Prostate gland (tissue), 2 donors: ENCODE measurements around the gene OR6V1. TPM values are rescaled to one million over a fixed set of nuclear protein-coding genes. Genes with fewer than 3 reads are reported as not detected.

Source experiments
- DNase-seq: peaks from one replicate; pipeline ENCODE4 v3.0.0-alpha.2; 2019; ENCODE audit warnings: low spot score
- H3K27ac ChIP-seq, 2 donors: fragments of 200-600 bp; sonication (generic); 2 replicates each; pipeline ENCODE4 v1.5.1; 2017 to 2019
- H3K27me3 ChIP-seq: fragments of 200-600 bp; sonication (generic); replicated peaks from 2 replicates; pipeline ENCODE4 v1.5.1; 2019; ENCODE audit not compliant: insufficient read depth
- H3K36me3 ChIP-seq, 2 donors: fragments of 200-600 bp; sonication (generic); 1 replicate in 1 of 2; 2 replicates in 1 of 2; pipeline versions ENCODE4 v1.5.1 to v1.8.1; 2017 to 2019
- H3K4me1 ChIP-seq: fragments of 200-600 bp; sonication (generic); replicated peaks from 2 replicates; pipeline ENCODE4 v1.5.1; 2019
- H3K4me3 ChIP-seq, 2 donors: fragments of 200-600 bp; sonication (generic); 2 replicates each; pipeline ENCODE4 v1.5.1; 2017 to 2019
- H3K9me3 ChIP-seq: fragments of 200-600 bp; sonication (generic); 2 replicates; pipeline ENCODE4 v1.5.1; 2017
- CTCF ChIP-seq, 4 experiments: fragments of 200-600 bp in 2 of 4; fragments of 450-650 bp in 2 of 4; sonication (generic) in 2 of 4; IDR thresholded peaks; 1 replicate in 3 of 4; 2 replicates in 1 of 4; pipeline ENCODE4 v1.5.1; 2016 to 2019; ENCODE audit warnings: antibody characterized with exemption in 4 of 4, mild to moderate bottlenecking in 2 of 4, moderate library complexity in 2 of 4
- POLR2A ChIP-seq: fragments of 450-650 bp; IDR thresholded peaks from one replicate; pipeline ENCODE4 v1.6.1; 2016; ENCODE audit warnings: antibody characterized with exemption, mild to moderate bottlenecking
- POLR2AphosphoS5 ChIP-seq: sonication (generic); formaldehyde crosslinking; IDR thresholded peaks from one replicate; pipeline ENCODE4 v1.6.1; 2017; ENCODE audit warnings: antibody characterized with exemption
- WGBS: methylation state at CpG from one replicate; pipeline ENCODE4 v1.1.5; 2018; 5-methylcytosine and 5-hydroxymethylcytosine counted together
- intact Hi-C: fragments of 100-400 bp; cut with DNase I; formaldehyde crosslinking; loops from one replicate; pipeline ENCODE4 v1.14.2; 2022
- total RNA-seq, 2 donors: library from RNA; depleted of rRNA; stranded (reverse); fragments of >200 nt; gene quantifications; one replicate each; pipeline ENCODE4 v1.1.0, GENCODE V29; 2016

OR6V1 gene
- total RNA-seq, 2 donors from 2014 or later = not detected

DNA sequence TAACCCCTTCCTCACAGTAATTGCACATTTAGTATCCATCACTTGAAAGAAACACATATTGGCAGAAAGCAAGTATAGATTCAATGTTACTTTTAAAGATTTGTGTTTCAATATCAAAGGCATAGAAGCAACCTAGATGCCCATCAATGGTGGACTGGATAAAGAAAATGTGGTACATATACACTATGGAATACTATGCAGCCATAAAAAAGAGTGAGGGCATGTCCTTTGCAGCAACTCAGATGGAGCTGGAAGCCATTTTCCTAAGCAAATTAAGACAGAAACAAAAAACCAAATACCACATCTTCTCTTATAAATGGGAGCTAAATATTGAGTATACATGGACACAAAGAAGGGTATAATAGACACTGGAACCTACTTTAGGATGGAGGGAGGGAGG lies 3.6 kb downstream of the OR6V1 start:
- no peak for DNase-seq
- TF ChIP-seq POLR2AphosphoS5 = no peak
- TF ChIP-seq CTCF (IDR thresholded peaks at IDR 0.05) = no peak
- TF ChIP-seq POLR2A = no peak

GRCh38 chr7:143063741-143064140 lies 11.6 kb downstream of the OR6V1 start:
- no peaks in the 10 kb centered on the region for H3K4me1 ChIP-seq
- no peak for TF ChIP-seq POLR2A
- TF ChIP-seq POLR2AphosphoS5 = peak; percentile 48

More for the DNA sequence above, 3.6 kb downstream of the OR6V1 start:
- H3K36me3 ChIP-seq = no peaks in the 10 kb centered on the region
- H3K27me3 ChIP-seq = no peaks in the 10 kb centered on the region
- H3K27ac ChIP-seq = no peak overlapping the region
- H3K4me3 ChIP-seq = no peak overlapping the region
- intact Hi-C loops = no loop called here
- no peaks in the 10 kb centered on the region for H3K9me3 ChIP-seq
- H3K4me1 ChIP-seq = no peaks in the 10 kb centered on the region

DNA sequence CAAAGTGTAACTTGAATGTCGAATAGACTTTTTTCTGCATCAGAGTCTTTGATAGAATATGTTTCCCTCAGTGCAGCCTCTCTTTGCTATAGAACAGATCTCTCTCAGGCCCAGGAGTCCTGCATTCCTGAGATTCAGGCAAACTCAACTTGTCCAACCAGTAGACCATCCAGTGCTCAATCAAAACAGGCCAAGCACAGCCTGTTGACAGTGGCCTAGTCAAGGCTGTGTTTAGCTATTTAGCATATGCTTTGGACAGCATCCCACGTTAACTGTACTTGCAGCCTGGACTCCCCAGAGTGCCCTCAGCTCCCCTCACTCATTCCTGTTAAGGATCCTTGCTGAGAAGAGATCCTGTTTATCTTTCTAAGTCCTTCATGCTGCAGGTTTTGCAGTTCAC lies 16.3 kb downstream of the OR6V1 start:
- no peak for DNase-seq
- H3K4me1 ChIP-seq = no peaks in the 10 kb centered on the region
- 62% methylated on average over 2 of the region's 2 CpGs for WGBS
- no peaks in the 10 kb centered on the region for H3K36me3 ChIP-seq
- no peak overlapping the region for H3K4me3 ChIP-seq
- H3K27me3 ChIP-seq = no peaks in the 10 kb centered on the region
- H3K9me3 ChIP-seq = no peaks in the 10 kb centered on the region
- no peak overlapping the region for H3K27ac ChIP-seq
- TF ChIP-seq POLR2A = no peak
- no peak for TF ChIP-seq POLR2AphosphoS5
- TF ChIP-seq CTCF (IDR thresholded peaks at IDR 0.05) = no peak
- intact Hi-C loops = no loop called here

More at GRCh38 chr7:143063741-143064140, 11.6 kb downstream of the OR6V1 start:
- WGBS = 49% methylated on average over 3 of the region's 3 CpGs
- Histone ChIP-seq H3K36me3 (no peaks in the 10 kb centered on the region), H3K27me3 (no peaks in the 10 kb centered on the region), H3K27ac (no peak overlapping the region), H3K9me3 (no peaks in the 10 kb centered on the region), H3K4me3 (no peak overlapping the region)
- intact Hi-C loops = no loop called here
- no peak for DNase-seq

DNA sequence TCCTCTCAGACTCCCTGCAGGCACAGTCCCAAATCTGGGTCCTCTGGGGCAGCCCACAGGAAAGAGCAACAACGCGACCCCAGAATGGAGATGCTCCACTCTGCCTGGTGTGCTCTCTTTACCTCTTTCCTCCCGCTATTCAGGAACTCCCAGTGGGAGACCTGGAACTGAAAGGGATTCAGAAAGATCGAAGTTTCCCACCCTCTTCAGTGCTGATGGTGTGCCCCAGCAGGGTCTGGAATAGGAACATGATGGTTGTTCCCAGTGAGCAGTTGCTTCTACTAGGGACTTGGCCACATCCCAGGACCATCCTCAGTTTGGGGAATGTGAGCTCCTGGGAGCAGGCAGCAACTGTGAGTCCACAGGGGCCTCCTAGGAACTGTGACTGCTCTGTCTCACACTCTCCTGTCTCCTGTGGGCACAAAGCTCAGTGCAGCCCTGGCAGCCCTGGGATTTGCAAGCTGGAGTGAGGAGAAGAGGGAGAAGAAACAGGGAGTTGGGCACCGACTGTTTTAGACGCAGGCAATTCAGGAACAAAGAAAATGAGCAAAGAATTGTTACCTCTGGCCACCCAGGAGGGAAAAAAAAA lies 17.9 kb downstream of the OR6V1 start:
- intact Hi-C loops = no loop called here
- no peak for DNase-seq
- TF ChIP-seq POLR2A (no peak), POLR2AphosphoS5 (no peak), CTCF (IDR thresholded peaks at IDR 0.05) (no peak)
- WGBS = 75% methylated on average over 6 of the region's 6 CpGs
- Histone ChIP-seq H3K27me3 (no peaks in the 10 kb centered on the region), H3K27ac (no peak overlapping the region), H3K9me3 (no peaks in the 10 kb centered on the region), H3K4me1 (no peaks in the 10 kb centered on the region), H3K36me3 (no peaks in the 10 kb centered on the region), H3K4me3 (no peak overlapping the region)

- H3K27ac ChIP-seq = no peak overlapping the region
- no peak overlapping the region for H3K4me3 ChIP-seq
- no peaks in the 10 kb centered on the region for H3K9me3 ChIP-seq
- WGBS = 79% methylated on average over 3 of the region's 3 CpGs
- H3K36me3 ChIP-seq = no peaks in the 10 kb centered on the region
- no peaks in the 10 kb centered on the region for H3K27me3 ChIP-seq
- H3K4me1 ChIP-seq = no peaks in the 10 kb centered on the region
- intact Hi-C loops = no loop called here
- TF ChIP-seq CTCF (IDR thresholded peaks at IDR 0.05) (no peak), POLR2A (no peak), POLR2AphosphoS5 (no peak)
- DNase-seq = no peak
These were observed 21.4 kb downstream of the OR6V1 start for GRCh38 chr7:143073556-143073955.
